NCI-H2227 (cell line): Measurements from ENCODE around the gene MTHFSD.

Experiments used
- DNase-seq: peaks from one replicate; lab custom pipeline; 2025; ENCODE audit not compliant: unreplicated experiment; lab: John Stamatoyannopoulos, UW

MTHFSD gene

GRCh38 chr16:86530251-86531190, 24.5 kb downstream of the MTHFSD start:
- DNase-seq, result no peak

GRCh38 chr16:86529160-86529559, 25.9 kb downstream of the MTHFSD start:
- DNase-seq, result no peak

- no peak for DNase-seq
Measured at GRCh38 chr16:86528061-86528929, 26.7 kb downstream of the MTHFSD start.

DNA sequence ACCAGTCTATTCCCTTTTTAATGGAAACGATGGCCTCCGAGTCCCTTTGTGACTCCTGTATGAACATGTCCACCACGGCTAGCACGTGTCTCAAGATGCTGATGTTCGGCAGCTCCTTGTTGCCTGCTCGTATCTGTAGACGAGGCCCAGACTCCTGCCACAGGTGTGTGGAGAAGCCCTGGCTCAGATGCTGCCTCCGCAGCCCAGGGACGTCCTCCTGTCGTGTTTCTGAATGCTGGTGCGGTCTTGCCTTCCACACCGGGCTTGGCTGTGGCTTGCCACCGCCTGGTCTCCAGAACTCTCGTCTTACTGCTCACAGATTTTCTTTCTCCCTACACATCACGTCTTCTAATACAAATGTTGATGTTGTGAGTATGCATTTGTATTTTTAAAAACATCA, 27.7 kb downstream of the MTHFSD start:
- DNase-seq, result no peak

DNA sequence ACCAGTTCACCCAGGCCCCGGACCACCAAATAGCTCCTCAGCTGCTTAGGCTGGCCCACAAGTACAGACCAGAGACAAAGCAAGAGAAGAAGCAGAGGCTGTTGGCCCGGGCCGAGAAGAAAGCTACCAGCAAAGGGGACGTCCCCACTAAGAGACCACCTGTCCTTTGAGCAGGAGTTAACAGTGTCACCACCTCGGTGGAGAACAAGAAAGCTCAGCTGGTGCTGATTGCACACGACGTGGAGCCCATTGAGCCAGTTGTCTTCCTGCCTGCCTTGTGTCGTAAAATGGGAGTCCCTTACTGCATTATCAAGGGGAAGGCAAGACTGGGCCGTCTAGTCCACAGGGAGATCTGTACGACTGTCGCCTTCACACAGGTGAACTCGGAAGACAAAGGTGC, 29.3 kb downstream of the MTHFSD start:
- DNase-seq, result no peak

- no peak for DNase-seq
Measured at GRCh38 chr16:86524029-86524428, 31.0 kb downstream of the MTHFSD start.

DNA sequence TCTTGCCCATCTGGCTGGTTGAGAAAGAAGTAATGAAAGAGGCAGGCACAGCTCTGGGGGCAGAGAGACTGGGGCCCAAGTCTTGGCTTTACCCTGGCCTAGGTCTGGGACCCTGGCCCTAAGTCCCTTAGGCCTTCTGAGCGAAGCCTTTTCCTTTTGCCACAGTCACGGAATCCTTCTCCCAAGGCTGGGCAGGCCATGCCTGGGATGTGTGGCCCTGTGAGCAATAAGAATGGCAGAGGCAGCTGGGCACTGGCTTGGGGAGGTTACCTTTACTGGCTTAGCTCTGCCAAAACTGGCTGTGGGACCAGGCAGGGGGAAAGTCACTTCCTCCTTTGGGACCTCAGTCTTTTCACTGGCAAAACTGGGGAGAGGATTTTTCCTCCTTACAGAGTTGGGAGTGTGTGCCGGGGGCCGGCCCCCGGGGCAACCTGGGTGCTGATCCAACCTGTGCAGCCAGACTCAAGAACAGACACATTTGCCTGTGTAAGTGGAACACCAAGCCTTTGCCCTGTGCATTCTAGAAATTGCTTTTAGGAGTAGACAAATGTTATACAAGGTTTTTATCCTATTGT, 31.8 kb downstream of the MTHFSD start:
- no peak for DNase-seq

DNA sequence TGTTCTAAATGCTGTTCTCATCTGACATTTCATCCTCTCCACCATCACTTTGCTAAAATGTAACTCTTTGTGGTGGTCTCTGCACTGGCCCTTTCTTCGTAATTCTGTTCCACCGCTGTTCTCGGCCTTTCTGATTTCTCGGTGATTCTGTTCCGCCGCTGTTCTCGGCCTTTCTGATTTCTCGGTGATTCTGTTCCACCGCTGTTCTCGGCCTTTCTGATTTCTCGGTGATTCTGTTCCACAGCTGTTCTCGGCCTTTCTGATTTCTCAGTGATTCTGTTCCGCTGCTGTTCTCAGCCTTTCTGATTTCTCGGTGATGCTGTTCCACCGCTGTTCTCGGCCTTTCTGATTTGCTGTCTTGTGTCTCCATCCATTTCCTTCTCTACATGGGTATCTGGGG, 32.4 kb downstream of the MTHFSD start:
- DNase-seq, result no peak

DNA sequence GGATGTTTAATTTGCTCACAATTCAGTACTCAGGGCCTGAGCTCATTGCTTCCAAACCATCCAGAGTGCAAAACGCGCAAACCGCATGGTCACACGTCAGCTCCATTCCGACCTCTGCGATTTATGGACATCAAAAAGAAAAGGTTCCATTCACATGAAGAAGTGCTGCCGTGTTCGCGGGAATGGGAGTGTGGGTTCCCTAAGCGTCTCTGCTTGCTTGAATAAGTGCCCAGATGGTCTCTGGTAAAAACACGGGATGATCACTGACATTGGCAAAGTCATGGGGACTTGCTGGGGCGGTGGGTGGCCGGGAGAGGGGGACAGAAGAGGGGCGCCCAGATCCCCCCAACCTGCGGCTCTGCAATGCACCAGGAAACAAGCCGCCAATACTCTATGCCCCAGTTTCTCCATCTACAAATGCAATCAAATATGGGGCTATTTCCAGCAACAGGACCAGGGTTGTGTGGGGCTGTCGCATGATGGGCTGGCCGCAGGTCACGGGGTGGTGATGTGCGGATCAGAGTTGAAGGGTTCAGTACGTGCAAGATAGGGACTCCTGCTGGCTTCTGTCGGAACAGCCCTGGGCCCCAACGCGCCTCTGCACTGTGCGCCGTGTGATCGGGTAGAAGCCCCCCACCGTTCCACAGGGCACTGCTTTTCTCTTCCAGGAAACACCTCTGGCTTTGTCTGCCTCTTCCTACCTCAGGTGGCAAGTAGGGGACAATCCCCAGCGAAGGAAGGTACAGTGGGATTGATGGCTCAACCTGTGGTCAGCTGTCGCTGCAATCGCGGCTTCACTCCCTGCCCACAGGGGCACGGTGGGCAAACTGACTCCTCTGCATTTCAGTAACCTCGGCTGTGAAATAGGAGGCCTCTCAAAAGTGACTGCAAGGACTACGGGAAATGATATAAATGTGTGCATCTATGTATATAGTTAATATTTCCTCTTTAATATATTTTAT, 33.5 kb downstream of the MTHFSD start:
- DNase-seq, result no peak

- no peak for DNase-seq
Measured at GRCh38 chr16:86520317-86521210, 34.5 kb downstream of the MTHFSD start.

GRCh38 chr16:86519649-86520316, 35.3 kb downstream of the MTHFSD start:
- peak; percentile 54 for DNase-seq

GRCh38 chr16:86519007-86519648, 35.9 kb downstream of the MTHFSD start:
- no peak for DNase-seq

- DNase-seq, result peak; percentile 21
Measured at GRCh38 chr16:86517652-86518258, 37.3 kb downstream of the MTHFSD start.

- DNase-seq, result no peak
Measured at GRCh38 chr16:86517033-86517432, 38.0 kb downstream of the MTHFSD start.

DNA sequence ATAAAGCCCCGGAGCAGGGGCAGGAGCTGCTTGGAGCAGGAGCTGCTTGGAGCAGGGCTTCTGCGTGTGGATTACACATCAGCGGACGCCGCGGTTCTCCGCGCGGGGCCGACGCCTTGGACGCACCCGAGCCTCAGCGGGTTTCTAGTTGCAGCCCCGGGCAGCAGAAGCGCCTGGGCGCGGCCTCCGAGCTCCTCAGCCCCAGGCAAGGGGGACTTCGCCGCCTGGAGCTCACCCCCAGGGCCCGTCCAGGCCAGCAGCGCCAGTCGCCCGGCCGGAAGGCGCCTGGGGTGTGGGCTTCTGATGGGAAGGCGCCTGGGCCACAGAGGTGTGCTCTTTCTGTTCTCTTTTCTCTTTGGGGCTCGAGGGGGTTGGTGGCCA, 38.4 kb downstream of the MTHFSD start:
- DNase-seq, result no peak

DNA sequence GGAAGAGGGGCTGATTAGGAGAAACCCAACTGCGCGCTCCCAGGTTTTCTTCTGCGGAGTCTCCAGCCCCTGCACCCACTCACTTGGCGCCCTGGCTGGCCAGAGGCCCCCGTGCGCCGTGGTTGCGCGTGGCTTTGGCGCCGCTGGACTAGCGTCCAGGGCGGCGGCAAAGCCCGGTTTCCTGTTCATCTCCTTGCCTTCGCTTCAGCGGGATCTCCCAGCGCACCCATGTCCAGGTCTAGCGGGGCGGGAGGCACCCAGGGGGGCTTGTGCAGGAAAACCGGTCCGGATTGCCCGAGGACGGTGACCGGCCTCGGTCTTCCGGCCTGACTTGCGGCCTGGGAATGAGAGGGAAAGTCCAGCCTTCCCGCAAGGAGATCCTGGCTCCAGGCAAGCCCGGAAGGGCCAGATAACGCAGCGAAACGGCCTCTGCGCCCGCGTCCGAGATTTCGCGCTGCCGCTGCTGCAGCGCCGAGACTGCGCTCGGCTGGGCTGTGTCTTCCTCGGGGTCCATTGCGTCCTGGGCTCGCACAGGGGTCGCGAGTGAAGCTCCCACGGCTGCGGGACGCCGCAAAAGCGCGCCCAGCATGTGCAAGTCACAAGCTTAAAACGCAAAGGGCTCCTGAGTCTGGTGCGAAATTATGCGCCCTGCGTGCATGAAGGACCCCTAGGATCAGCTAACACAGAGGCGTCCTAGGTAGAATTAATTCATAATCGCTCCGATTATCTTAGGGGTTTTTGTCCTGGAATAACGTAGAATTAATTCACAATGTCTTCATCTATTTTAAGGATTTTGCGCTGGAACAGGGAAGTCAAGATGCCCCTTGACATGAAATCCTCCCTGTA, 39.0 kb downstream of the MTHFSD start:
- DNase-seq, result no peak

- no peak for DNase-seq
Measured at GRCh38 chr16:86515413-86515776, 39.6 kb downstream of the MTHFSD start.
